Inferior parietal cortex (tissue), 1 donor: Measurements from ENCODE around the gene TDRD9.
"Not testable (repeated sequence)": the region's sequence is repeated elsewhere in the genome, so short reads cannot be mapped to it uniquely, and the experiment has no call there.

Experiments used
- DNase-seq: peaks from one replicate; pipeline ENCODE4 v3.0.0-alpha.2; 2016; ENCODE audit errors: extremely low spot score

The TDRD9 gene

GRCh38 chr14:103928011-103928890 is at the start of gene TDRD9:
Gene TDRD9, plus strand, starts transcription at chr14:103928456. Its CDS starts 54 bp downstream, at chr14:103928510.
- no peak for DNase-seq

GRCh38 chr14:103879118-103879569 is 49.1 kb upstream of the TDRD9 start:
- DNase-seq: no peak

GRCh38 chr14:103879570-103880347 is 48.5 kb upstream of the TDRD9 start:
- DNase-seq: no peak

- no peak for DNase-seq
These were observed 47.6 kb upstream of the TDRD9 start for GRCh38 chr14:103880348-103881267.

GRCh38 chr14:103881268-103882201 is 46.7 kb upstream of the TDRD9 start:
- DNase-seq: no peak

GRCh38 chr14:103882503-103883262 is 45.6 kb upstream of the TDRD9 start:
- DNase-seq: no peak

GRCh38 chr14:103883263-103883523 is 45.1 kb upstream of the TDRD9 start:
- DNase-seq: no peak

GRCh38 chr14:103884854-103885253 is 43.4 kb upstream of the TDRD9 start:
- DNase-seq: no peak

GRCh38 chr14:103885509-103885932 is 42.7 kb upstream of the TDRD9 start:
- no peak for DNase-seq

- no peak for DNase-seq
These were observed 41.7 kb upstream of the TDRD9 start for GRCh38 chr14:103886304-103887169.

- no peak for DNase-seq
These were observed 41.1 kb upstream of the TDRD9 start for GRCh38 chr14:103887170-103887501.

- no peak for DNase-seq
These were observed 40.6 kb upstream of the TDRD9 start for GRCh38 chr14:103887557-103888115.

- not testable (repeated sequence) for DNase-seq
These were observed 39.3 kb upstream of the TDRD9 start for GRCh38 chr14:103889002-103889312.

GRCh38 chr14:103889313-103890051 is 38.8 kb upstream of the TDRD9 start:
- no peak for DNase-seq

GRCh38 chr14:103890052-103890371 is 38.2 kb upstream of the TDRD9 start:
- DNase-seq: no peak

GRCh38 chr14:103890821-103891666 is 37.2 kb upstream of the TDRD9 start:
- DNase-seq: no peak

- no peak for DNase-seq
These were observed 36.5 kb upstream of the TDRD9 start for GRCh38 chr14:103891667-103892215.
